Testis (tissue), 2 donors: Measurements from ENCODE around the gene COL17A1.

Experiments used
- POLR2A ChIP-seq: fragments of 450-650 bp; IDR thresholded peaks from one replicate; pipeline ENCODE4 v1.6.1; 2017; ENCODE audit warnings: antibody characterized with exemption, mild to moderate bottlenecking, moderate library complexity
- TF ChIP-seq, protein P1 (sequence below), 3 experiments: fragments of 450-650 bp in 2 of 3; fragments of 200-600 bp in 1 of 3; sonication (generic) in 1 of 3; IDR thresholded peaks; one replicate each; pipeline ENCODE4 v1.5.1; 2016 to 2019; ENCODE audit warnings: antibody characterized with exemption in 3 of 3, mild to moderate bottlenecking in 2 of 3, moderate library complexity in 1 of 3

DNA sequence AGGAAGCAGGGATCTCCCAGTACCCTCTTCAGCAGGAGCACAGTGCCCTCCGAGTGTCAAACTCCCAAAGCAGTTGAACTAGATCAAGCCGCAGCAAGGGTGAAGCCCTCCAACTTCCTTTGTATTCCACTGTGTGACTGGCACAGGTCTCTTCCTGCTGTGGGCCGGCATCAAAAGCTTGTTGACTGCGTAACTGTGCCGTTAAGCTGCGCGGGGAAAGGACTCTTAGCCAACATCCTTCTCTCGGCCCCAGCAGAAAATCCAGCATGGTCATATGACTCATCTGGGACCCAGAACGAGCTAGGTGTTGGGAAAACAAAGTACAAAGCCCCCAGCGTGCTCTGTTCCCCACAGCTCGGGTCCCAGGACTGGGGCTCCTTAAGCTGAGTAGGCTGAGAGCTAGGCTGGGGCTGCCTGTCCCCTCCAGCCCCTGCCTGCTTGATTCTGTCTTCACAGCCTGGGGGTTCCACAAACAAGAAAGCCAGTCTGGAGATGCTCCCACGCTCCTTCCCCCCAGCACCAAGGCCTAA, 52.2 kb downstream of the COL17A1 start:
- TF ChIP-seq, protein P1, sequence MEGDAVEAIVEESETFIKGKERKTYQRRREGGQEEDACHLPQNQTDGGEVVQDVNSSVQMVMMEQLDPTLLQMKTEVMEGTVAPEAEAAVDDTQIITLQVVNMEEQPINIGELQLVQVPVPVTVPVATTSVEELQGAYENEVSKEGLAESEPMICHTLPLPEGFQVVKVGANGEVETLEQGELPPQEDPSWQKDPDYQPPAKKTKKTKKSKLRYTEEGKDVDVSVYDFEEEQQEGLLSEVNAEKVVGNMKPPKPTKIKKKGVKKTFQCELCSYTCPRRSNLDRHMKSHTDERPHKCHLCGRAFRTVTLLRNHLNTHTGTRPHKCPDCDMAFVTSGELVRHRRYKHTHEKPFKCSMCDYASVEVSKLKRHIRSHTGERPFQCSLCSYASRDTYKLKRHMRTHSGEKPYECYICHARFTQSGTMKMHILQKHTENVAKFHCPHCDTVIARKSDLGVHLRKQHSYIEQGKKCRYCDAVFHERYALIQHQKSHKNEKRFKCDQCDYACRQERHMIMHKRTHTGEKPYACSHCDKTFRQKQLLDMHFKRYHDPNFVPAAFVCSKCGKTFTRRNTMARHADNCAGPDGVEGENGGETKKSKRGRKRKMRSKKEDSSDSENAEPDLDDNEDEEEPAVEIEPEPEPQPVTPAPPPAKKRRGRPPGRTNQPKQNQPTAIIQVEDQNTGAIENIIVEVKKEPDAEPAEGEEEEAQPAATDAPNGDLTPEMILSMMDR (IDR thresholded peaks at IDR 0.05) = no peak
- TF ChIP-seq POLR2A = no peak
